HG03175 (cell line): Measurements from ENCODE around the gene TMEM222.
"Not testable (repeated sequence)": the region's sequence is repeated elsewhere in the genome, so short reads cannot be mapped to it uniquely, and the experiment has no call there.

Experiments used
- ATAC-seq: cut with Tn5 transposase; IDR thresholded peaks from one replicate; pipeline ENCODE4 v1.9.1; 2021; ENCODE audit warnings: mild to moderate bottlenecking, moderate library complexity; ENCODE audit not compliant: unreplicated experiment

TMEM222 gene

GRCh38 chr1:27377760-27378495 is 56.0 kb downstream of the TMEM222 start:
- ATAC-seq = no peak

DNA sequence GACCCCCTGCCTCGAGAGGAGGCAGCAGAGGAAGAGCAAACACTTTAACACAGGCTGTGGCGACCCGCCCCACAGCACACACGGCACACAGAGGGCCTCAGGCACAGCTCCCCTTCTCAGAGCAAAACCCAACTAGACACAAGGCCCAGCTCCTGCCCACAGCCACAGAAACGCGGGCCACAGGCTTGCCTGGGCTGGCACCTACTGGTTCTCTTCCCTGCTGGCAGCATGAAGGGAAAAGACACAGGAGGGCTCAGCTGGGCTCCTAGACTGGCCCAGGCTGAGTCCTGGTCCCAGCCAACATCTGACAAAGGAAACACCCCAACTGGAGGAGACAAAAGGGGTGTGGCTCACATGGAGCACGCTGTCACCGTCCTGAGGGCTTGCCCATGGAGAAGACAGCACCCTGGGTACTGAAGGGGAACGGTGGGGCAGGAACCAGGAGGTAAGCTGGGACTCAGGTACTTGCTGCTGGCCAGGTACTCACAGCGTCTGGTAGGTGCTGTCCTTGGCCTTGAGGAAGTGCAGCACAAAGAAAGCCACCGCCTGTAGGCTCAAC is 57.7 kb downstream of the TMEM222 start:
- ATAC-seq = no peak

DNA sequence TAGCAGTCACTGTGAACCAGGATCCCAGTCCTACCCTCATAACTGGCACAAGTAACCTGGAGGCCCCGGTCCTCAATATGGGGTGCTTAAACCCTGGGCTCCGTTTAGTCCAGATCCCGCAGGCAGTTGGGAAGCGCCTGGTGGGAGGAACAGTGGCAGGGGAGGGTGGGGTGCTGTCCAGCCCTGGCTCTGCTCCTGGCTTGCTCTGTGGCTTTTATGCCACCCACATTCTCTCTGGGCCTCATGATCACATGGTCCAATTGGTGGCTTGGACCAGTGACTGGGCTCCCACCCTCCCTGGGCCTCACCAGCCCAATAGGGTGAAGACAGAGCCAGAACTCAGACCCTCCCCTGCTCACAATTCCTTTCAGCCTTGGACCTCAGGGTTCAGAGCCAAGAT is 58.3 kb downstream of the TMEM222 start:
- no peak for ATAC-seq

DNA sequence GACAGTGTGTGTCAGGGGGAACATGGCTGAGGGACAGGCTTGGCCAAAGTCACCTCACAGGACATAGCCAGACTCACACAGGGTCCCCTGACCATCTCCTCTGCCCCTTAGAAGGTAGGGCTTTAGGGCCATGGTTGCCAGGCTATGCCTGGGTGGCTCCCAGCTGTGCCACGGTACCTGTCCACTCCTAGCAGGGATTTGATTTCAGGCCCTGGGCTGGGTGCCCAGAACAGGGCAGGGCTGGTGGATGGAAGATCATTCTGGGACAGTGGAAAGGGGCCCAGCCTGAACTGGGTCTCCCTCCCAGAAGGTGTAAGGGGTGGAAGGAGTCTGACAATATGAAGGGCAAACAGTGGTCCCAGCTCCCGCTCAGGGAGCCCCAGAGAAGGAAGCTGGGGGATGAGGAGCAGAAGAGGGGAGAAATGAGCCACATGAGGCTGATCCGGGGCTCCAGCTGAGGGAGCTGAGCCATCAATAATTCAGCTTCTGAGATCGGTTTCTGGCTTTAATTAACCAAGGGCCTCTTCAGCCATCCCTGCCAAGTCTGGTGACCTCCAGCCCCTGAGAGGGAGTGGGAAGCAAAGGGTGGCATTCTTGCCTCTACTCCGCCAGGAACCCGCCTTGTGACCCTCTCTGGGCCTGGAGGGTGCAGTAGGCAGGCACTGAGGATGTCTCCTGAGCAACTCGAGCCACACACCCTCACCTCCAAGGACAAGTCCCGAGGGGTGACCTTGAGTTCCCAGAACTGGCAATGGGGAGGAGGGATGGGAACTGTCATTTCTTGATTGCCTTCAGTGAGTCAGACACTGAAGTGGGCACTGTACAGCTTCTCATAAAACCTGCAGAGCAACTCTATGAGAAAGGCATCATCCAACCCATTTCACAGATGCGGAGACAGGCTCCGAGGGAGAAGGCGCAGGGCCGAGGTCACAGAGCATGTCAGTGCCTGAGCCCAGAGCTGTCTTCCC is 59.1 kb downstream of the TMEM222 start:
- no peak for ATAC-seq

DNA sequence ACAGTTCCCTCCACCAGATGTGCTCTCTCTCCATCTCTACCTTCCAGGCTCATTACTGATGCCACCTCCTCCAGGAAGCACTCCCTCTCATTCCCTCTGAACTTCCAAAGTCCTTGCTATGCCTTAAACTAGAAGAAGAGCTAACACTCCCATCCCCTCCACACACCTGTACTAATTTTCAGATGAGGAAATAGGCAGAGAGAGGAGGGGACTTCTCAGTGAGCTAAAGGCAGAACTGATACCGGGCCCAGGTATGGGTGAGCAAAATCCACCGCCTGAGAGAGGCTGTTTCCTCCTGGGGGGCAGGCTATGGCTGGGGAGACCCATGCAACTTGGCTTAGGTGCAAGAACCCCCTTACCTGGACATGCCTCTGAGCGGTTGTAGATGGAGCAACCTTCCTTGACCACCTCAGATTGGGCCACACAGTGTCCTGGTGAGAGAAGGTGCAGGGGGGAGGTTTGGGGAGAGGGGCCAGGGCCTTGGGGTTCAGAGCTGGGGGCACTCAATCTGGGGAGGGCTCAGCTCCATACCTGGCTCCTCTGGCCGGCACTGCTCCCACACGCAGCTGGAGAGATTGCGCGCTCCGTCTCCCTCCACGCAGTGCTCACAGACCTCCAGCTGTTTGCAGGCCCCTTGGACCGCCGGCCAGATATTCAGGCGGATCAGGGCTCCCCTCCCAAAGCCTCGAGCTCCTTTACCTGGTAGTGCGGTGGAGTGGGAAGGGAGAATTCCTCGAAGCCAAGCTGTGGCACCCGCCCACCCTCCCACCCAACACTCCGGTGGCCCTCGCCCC is 60.2 kb downstream of the TMEM222 start:
- ATAC-seq = no peak

DNA sequence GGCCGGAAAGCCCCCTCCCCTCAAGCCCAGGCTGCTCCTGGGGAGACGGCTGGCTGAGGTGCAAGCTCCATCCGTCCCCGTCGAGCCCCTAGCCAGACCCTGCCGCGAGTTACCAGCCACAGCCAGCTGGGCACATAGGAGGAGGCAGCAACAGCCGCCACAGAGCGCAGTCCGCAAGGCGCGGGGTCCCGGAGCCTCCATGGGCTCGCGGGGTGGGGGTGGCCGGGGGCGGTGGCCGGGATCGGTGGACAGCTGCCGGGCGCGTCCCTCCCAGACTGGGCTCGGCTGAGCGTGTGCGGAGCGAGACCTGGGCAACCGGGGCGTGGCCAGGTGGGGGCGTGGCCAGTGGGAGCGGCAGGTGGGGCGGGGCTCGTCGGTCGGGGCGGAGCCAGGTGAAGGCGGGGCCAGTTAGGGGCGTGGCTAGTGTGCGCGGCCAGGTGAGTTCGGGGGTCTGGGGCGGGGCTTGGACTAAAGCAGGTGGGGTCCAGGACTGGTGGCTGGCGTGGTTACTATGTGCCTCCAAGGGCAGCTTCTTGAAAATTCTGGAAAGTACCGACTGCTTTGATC is 61.2 kb downstream of the TMEM222 start, which contains the start of gene CD164L2:
Gene CD164L2 (minus strand): TSS at position 295 of the 567 bp plus-strand sequence. CDS start 94 bp downstream, at position 201.
- no peak for ATAC-seq

DNA sequence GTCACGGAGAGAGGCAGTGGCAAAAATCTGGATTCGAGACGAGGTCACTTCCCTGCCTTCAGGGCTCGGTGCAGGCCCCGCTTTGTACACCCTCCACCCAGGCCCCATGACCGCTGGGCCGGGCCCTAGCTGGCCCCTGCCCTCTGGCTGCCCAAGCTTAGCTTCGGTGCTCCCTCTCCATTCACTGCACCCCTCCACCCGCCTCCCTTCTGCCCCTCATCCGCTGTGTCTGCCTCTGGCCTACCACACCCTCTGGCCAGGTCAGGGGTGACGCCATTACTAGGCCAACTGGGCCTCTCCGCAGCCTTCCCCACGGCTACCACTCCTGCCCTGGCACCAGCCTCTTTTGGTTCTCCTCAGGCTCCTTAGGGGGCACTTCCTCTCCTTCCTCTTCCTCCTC is 61.7 kb downstream of the TMEM222 start:
- no peak for ATAC-seq

GRCh38 chr1:27384797-27385196 is 62.8 kb downstream of the TMEM222 start:
- ATAC-seq = not testable (repeated sequence)
